GM21737 (cell line): ENCODE measurements around the gene LILRA5.
"Not testable (repeated sequence)": the region's sequence is repeated elsewhere in the genome, so short reads cannot be mapped to it uniquely, and the experiment has no call there.

Experiments
- ATAC-seq: cut with Tn5 transposase; IDR thresholded peaks from one replicate; pipeline ENCODE4 v1.9.1; 2021; ENCODE audit warnings: mild to moderate bottlenecking, moderate library complexity; ENCODE audit not compliant: unreplicated experiment

LILRA5 gene

DNA sequence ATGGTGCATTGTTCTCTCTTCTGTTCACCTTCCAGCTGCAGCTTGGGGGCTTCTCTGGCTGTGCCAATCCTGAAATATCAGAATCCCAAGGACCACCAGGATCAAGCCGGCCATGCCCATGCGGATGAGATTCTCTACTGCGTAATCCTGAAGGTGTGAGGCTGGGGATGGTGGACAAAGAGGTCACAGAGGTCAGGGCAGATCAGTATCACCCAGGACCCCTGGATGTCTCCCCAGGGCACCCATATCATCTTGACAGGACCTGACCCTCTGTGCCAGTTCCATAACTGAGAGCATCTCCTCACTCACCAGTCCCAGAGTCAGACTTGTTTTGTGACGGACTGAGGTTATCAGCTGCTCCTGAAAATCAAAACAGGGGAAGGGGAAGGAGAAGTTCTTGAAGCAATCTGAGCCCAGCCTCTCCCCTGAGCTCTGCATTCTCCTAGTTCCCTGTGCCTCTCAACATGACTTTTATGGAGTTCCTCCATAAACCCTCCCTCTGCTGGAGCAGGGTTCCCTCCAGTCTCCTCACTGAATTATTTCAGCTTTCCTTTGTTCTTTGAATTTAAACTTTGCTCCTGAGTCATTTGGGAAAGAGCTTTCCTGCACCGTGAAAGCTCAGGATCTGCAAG lies 5.5 kb downstream of the LILRA5 start:
- ATAC-seq = no peak

DNA sequence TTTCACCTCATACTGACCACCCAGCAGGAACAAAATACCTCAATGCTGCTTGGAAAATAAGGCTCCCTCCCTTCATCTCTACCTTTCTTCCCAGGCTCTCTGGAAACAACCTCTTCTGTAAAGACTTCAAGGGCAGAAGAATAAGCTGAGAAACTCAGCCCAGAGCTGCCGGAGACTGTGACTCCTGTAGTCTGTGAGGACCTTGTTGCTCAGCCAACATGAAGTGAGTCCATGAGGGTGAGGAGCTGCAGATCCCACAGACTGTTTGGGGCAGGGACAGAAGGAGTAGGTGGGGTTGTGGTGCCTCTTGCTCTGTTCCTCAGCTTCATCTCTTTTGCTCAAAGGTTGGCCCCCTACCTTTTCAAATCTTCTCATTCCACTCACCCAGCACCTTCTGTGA lies 7.8 kb downstream of the LILRA5 start:
- ATAC-seq = no peak

DNA sequence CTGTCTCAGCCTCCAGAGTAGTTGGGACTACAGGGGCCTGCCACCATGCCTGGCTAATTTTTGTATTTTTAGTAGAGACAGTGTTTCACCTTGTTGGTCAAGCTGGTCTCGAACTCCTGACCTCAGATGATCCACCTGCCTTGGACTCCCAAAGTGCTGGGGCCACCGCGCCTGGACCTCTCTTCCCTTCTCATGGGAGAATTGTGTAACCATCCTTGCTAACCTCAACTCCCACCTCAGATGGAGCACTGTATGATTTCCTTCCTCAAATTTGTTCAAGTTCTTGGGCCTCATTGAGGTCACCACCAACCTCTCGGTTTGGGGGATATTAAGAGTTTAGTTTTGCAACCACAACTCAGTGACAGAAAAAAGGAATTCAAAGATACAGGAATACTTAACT lies 10.7 kb downstream of the LILRA5 start:
- no peak for ATAC-seq

DNA sequence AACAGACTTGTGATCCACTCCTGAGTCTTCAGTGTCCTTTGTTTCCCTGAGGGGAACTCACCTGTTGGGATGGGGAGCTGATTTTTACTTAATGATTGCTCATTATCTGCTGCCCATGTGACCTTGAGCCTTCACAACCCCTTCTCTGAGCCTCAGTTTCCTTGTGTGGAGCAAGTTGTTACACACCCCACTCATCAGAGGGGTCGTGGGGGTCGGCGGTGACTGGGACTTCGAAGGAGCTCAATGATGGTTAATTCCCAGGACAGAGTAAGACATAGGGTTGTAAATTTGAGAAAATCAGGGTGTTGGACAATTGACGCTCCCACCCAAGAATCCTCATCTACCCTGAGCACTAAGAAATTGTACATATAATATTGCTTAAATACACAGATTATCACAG lies 13.5 kb downstream of the LILRA5 start:
- ATAC-seq = no peak

DNA sequence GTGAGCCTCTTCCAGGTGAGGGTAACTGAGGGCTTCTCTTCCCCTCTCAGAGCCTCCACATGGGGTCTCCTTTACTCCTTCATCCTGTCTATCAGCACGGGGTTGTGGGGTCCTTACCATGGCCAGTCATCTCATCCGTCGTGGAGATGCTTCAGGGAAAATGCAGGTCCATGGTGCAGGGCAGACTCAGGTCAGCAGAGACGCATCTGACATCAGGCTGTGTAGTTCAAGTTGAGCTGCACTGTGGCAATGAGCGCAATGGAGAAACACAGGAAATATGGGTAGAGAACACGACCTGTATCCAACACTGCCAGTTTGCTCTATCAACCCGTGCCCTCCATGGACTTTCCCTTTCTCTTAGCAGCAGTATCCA lies 13.9 kb downstream of the LILRA5 start:
- no peak for ATAC-seq

DNA sequence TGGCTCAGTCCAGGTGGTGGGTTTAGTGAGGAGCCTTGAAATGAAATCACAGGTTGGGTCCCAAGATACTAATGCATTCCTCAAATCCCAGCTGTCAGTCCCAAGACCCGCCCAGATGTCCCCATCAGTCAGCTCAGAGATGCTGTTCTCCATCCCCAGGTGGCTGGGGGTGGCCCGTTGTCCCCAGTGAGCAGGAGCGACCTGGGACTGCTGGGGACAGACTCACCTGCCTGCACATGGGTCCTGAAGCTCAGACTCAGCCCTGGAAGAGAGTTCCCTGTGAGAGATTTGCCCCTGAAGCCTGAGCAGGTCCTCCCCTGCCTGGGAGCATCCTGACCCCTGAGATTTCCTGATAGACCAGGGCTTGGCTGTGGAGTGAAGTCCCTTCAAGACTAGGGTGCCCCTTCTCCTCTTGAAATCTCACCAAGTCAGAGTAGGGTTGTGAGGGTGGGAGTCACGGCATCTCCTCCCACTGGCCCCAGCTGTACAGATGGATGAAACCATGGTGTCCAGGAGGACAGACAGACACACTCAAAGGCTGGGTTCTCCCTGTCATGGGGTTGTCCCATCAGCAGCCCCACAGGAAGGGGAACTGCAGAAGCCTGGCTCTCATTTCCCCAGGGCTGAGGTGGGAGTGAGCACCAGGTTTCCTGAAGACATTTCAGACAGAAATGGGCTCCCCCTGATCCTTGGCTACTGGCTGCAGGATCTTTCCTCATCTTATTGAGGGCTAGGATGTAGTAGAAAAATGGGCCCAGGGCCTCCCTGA lies 14.4 kb downstream of the LILRA5 start:
- no peak for ATAC-seq

DNA sequence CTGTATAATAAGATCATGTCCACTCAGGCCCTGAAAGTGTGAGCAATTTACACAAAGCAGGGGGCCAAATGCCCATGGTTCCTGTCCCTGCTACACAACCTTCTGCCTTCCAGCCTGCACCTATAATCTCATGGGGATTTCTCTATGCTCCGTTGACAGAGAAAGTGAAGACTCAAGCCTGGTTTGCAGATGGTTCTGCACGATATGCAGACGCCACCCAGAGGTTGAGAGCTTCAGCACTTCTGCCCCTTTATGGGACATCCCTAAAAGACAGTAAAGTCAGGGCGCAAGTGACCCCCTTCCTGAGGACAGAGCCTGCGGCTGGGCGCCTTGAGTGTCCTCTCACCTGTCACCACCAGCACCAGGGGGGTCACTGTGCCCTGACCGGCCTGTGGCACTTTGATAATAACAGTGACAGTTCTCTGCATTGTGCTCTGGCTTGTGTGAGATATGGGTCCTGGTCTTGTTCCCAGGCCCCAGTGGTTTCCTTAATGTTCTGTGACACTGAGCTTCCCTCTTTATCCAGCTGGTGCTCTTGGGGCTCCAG lies 15.1 kb downstream of the LILRA5 start:
- ATAC-seq = no peak

DNA sequence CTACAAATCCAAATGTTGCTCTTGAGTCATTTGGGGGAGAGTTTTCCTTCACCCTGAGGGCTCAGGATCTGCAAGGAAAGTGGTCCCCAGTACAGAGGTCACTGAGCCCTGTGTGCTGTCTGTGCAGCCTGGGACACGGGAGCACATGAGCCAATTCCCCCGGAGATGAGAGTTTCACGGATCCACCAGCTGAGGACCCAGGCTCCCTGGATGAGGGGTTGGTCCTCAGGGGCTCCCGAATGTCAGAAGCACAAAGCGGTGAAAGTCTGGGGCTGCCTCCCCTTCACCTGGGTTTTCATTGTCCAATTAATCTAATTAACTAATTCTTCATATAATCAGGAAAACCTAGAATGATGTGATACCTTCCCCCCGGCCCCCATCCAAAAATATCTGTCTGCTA lies 18.4 kb downstream of the LILRA5 start:
- ATAC-seq = no peak

DNA sequence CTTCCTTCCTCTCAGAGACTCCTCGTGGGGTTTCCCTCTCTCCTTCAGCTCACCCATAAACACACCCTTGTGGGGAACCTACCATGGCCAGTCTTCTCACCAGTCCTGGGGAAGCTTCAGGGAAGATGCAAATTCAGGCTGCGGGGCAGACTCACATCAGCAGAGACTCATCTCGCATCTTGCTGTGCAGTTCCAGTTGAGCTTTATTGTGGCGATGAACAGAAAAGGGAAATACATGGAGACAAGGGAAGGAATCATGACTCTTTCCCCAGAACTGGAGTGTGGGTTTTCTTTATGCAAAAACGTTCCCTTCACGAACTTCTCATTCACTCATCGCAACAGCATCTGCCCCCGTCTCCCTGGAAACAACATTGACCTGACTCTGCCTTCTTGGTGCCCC lies 23.8 kb downstream of the LILRA5 start:
- not testable (repeated sequence) for ATAC-seq

DNA sequence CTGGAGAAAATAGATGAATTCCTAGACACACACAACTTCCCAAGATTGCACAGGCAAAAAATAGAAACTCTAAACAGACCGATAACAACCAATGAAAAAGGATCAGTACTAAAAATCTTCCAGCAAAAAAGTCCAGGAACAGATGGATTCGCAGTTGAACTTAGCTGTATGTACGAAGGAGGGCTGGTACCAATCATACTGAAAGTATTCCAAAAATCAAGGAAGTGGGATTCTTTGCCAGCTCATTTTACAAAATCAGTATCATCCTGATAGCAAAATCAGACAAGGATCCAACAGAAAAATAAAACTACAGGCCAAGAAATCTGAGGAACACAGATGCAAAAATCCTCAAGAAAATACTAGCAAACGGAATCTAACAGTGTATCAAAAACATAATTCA lies 25.5 kb downstream of the LILRA5 start:
- ATAC-seq = no peak

DNA sequence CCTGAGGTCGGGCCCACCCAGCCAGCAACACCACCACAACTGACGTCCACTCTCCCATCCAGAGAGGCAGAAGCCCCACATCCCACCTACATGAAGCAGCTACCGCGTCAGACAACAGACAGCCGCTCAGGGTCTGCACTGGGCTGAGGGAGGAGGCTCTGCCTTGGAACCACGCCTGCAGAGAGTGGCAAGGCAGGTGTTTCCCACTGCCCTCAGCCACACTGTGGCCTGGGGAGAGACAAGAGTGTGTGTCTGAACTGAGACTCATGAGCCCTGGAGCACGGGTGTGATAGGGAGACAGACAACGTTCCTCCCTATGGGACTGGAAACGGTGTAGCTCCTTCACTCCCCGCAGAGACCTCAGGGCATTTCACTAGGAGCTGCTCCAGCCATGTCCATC lies 26.7 kb downstream of the LILRA5 start:
- ATAC-seq = not testable (repeated sequence)

DNA sequence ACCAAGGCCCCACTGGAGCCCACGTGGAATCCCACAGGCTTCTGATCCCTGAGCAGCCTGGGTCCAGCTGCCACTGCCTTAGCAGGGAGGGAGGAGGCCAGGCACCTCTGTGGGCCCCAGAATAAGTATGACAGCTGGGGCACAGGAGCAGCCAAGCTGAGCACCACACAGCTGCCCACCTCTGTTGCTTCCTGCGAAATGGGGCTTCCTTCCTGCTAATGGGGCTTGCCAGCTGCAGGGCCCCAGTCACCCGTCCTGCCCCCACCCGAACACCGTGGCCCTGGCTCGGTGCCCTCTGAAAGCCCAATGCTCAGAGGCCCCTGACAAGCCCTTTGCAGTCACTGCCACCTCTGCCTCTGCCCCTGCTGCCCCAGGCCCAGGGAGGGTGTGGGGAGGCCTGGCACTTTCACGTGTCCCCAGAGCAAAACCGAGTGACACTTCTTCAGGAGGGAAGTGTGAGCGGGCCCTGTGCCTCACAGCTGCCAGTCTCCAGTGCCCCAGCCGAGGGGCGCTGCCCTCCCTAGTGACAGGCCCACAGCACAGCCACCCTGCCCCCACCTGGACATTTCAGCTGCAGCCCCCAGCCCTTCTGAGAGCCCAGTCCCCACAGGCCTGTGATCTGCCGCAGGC lies 27.4 kb downstream of the LILRA5 start:
- not testable (repeated sequence) for ATAC-seq

DNA sequence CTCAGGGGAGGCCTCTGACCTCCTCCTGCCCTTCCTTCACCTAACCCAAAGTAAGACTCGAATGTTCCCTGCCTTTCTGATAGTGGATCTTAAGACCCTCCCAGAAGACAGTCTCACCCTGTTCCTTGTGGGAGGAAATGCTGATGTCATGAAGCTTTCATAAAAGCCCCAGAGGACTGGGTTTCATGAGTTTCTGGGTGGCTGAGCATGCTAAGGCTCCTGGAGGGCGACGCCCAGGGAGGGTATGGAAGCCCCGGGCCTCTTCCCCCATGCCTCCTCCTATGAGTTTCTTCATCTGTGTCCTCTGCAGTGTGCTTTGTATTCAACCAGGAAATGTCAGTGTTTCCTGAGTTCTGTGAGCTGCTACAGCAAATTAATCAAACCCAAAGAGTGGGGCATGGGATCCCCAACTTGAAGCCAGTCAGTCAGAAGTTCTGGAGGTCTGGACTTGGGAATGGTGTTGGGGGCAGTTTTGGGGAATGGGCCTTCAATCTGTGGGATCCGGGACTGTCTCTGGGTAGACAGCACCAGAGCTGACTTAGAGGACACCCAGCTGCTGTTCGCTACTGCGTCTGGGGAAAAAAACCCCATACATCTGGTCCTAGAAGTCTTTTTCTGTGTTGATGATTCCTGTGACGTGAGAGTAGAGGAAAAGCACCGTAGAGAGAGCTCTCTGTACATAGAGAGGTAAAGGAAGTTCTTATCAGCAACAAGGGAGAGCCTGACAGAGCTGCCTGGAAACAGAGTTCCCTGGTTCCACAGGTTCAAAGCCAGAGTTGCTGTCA lies 30.1 kb downstream of the LILRA5 start:
- ATAC-seq = no peak

DNA sequence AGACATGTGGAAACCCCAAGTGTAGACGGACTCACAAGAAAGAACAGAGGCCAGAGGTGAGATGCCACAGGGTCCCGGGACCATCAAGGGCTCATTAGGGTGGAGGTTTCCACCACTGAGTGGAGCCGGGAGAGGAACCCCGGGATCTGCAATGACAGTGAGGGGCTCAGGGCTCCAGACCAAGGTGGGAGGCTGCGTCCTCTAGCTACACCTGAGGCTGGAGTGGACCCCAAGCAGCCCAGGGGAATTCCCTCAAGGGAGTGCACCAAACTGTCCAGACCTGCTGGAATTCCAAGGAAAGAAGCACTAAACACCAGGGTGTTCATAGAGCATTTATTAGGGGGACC lies 31.3 kb downstream of the LILRA5 start:
- ATAC-seq = not testable (repeated sequence)

DNA sequence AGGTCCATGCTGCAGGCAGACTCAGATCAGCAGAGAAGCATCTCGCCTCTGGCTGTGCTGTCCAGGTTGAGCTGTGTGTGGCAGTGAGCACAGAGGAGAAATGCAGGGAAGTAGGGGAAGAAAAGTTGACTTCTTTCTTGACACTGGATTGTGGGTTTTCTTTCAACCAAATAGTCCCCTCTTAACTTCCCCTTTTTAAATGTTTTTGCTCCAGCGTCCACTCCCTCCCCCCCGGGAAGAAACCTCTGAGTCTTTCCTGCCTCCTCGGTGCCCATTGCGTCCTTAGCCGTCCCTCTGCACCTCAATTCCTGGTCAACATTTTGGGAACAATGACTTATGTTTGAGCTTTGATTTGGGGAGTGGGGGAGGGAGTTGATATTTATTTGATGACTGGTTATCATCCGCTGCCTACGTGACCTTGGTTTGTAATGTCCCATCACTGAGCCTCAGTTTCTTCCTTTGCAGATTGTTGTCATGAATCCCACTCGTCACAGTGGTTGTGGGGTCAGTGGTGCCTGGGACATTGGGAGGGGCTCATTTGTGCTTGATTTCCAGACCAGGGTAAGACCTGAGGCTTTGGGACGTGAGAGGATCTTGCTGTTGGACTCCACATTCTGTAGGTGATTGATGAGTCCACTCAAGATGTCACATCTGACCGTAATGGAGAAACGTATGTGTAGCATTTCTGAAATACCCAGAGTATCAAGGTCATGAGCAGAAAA lies 31.8 kb downstream of the LILRA5 start, which contains the start of gene LILRB2:
TSS of gene LILRB2 (minus strand) at position 104 of the 722 bp plus-strand sequence. CDS start 614 bp downstream, outside the sequence.
- no peak for ATAC-seq

DNA sequence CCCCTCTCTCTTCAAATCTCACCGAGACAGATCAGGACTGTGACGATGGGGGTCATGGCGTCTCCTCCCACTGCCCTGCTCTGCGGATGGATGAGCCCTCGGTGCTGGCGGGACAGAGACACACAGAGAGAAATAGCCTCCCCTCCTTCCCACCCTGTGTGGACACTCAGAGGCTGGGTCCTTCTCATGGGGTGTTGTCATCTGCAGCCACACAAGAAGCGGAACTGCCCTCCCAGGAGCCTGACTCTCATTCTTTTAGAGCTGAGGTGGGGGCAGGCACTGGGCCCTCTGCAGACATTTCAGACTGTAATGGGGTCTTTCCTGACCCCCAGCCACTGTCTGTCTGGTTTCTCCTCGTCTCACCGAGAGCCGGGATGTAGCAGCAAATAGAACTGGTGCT lies 32.5 kb downstream of the LILRA5 start:
- not testable (repeated sequence) for ATAC-seq

DNA sequence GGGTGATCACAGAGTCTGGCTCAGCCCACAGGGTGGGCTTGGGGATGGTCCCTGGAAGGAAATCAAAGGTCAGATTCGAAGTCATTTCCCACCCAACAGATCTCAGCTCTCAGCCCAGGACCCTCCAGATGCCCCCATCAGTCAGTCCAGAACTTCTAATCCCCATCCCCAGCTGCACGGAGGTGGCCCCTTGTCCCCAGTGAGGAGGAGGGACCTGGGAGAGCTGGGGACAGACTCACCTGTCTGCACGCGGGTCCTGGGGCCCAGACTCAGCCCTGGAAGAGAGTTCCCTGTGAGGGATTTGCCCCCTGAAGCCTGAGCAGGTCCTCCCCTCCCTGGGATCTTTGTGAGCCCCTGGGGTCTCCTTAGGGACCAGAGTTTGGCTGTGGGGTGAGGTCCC lies 32.9 kb downstream of the LILRA5 start:
- ATAC-seq = not testable (repeated sequence)

DNA sequence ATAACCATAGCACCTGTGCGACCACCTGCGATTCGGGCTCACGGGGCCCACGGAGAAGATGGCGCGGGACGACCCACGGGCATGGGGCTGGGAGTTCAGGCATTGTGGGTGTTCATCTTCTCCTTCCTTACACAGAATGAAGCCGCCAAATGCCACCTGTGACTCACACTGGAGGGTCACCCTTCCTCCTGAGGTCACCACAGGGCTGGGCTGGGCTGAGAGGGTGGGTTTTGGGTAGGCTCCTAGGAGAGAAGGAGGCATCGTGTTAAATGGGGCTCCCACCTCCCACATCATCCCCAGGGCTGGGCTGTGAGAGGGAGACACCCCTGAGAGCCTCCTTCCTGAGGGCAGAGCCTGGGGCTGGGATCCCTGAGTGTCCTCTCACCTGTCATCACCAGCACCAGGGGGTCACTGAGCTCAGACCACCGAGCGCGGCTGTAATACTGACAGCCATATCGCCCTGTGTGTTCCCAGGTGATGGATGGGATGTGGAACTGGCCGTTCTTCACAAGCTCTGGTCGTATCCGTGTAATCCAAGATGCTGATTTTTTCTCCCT lies 33.5 kb downstream of the LILRA5 start:
- no peak for ATAC-seq

DNA sequence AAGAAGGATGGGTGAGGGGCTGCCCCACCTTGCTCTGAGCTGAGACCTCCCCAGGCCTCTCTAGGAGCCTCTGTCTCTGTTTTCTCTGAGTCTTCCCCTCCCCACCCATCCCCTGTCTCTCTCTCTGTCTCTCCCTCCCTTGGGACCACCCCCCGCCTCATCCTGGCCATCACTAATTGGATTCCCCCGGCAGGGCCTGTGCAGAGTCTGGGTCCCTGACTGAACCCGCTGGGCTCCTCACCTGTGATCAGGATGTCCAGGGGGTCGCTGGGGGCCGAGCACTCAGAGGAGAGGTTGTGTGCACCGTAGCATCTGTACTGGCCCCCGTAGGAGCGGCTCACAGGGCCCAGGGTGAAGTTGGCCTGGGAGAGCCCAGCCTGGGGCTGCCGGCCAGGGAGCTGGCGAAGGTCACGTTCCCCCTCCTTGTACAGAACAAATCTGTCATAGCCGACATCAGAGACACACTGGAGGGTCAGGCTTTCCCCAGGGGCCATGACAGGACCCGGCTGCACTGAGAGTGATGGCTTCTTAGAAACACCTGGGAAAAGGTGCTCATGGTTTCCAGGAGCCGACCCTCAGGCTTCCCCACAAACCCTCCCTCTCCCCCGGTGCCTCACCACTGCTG lies 34.3 kb downstream of the LILRA5 start:
- ATAC-seq = not testable (repeated sequence)

DNA sequence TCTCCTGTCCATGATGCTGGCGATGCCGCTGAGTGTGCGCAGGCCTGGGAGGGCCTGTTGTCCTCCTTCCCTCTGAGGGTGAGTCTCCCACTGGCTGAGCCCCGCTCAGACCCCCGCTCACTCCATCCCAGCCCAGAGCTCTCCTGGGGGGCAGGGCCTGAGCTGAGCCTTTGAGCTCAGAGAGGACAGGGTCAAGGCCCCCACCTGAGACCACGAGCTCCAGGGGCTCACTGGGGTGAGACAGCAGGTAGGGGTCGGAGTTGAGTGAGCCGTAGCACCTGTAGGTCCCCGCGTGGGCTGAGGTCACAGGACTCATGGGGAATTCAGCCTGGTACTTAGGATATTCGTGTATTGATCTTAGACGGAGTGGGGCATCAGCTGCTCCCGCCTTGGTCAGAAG lies 34.9 kb downstream of the LILRA5 start:
- ATAC-seq = not testable (repeated sequence)
